Measurements from ENCODE around the gene ALG3.
A peak's percentile ranks its signal among the peaks of the same experiment; 100 is the strongest.

ALG3 gene

GRCh38 chr3:184259878-184260723 lies 11.3 kb upstream of the ALG3 start:
- peak; percentile 64 for DNase-seq (ENCODE audit: low spot score)

DNA sequence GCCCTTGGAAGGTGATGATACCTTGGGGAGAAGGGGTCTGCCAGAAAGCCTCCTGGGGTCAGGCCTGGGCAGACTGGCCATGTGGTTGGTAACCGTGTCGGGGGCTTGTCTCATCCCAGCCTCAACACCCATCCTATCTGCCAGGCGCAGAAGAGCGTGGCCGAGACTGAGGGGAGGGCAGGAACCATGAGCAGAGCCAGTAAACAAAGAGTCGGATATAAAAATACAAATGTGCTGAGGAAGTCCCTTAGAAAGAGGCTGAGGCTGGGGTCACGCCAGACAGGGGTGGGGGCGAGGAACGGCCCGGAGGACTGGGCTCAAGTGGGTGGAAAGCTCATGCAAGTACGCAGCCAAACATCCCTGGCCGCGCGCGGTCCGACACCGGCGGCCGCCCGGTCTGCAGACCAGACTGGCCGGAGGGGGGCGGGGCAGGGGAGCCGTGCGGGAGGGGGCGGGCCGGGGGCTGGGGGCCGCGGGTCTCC lies 10.7 kb upstream of the ALG3 start:
- no peak for DNase-seq (ENCODE audit: low spot score)

DNA sequence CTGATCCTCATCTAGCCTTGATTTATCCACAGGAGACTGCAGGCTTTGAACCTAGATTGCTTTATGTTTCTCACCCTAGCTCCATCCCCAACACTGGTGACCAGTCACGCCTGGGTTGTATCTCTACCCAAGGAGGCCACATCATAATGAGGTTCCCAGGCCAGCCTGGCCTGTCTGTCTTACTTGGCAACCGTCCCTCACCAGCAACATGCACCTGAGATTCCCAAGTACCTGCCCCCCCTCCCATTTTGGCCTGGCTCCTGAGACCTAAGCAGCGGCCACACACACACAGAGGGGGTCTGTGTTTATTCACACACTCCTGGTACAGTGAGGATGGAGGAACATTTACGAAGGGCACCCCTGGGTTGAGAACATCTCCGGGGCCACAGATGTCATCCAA lies 10.2 kb upstream of the ALG3 start:
- DNase-seq (ENCODE audit: low spot score): no peak

DNA sequence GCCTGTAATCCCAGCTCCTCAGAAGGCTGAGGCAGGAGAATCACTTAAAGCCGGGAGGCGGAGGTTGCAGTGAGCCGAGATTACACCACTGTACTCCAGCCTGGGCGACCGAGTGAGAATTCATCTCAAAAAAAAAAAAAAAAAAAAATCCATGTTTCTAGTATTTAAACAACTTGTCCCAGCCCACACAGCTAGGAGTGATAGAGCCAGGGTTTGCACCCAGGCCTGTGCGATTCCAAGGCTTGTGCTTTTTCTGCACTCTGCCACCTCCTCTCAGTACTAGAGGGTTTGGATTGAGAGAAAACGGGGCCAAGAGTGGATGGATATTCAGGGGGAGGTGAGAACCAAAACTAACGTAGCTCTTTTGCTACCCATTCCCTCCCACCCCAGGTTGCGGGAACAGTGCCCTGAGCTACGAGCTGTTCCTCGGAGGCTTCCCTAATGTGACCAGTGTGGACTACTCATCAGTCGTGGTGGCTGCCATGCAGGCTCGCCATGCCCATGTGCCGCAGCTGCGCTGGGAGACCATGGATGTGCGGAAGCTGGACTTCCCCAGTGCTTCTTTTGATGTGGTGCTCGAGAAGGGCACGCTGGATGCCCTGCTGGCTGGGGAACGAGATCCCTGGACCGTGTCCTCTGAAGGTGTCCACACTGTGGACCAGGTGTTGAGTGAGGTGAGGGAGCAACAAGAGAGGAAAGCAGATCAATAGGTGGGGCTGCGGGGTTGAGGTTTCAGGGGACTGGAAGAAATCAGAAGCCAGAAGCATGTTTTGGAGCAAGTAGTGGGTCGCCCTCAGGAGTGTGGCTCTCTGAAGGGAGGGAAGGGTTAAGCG lies 8.5 kb upstream of the ALG3 start:
- no peak for DNase-seq (ENCODE audit: low spot score)

DNA sequence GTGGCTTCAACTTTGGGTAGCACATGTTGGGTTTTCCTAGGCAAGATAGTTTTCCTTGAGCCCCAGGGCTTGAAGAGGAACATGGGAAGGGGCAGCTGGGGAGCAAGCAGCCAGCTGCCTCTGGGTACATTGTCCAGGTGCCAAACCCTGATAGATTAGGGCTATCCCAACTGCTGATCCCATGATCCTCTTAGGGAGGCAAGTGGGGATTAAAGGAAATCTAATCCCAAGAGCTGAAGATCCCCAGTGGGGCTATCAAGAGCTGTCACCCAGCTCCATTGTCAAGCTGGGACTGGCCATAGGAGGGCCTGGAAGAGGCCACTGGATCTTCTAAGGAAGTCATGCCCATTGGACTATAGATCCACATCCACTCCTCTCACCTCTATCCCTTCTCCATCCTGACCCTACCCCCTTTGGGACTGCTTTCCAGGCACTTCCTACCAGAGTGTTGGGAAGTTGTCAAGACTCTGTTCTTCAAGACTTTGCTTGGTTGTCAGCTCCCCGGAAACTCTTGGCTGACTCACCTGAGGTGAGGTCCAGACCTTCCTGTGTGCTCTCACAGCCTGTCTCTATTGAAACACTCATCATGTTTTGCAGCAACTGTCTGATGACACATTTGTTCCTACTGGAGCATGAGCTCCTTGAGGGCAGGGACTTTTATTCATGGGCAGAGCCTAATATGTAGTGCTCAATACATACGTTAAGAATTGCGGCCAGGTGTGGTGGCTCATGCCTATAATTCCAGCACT lies 6.7 kb upstream of the ALG3 start:
- no peak for DNase-seq (ENCODE audit: low spot score)

GRCh38 chr3:184250167-184250828 lies 1.5 kb upstream of the ALG3 start:
- DNase-seq (ENCODE audit: low spot score): peak; percentile 91

DNA sequence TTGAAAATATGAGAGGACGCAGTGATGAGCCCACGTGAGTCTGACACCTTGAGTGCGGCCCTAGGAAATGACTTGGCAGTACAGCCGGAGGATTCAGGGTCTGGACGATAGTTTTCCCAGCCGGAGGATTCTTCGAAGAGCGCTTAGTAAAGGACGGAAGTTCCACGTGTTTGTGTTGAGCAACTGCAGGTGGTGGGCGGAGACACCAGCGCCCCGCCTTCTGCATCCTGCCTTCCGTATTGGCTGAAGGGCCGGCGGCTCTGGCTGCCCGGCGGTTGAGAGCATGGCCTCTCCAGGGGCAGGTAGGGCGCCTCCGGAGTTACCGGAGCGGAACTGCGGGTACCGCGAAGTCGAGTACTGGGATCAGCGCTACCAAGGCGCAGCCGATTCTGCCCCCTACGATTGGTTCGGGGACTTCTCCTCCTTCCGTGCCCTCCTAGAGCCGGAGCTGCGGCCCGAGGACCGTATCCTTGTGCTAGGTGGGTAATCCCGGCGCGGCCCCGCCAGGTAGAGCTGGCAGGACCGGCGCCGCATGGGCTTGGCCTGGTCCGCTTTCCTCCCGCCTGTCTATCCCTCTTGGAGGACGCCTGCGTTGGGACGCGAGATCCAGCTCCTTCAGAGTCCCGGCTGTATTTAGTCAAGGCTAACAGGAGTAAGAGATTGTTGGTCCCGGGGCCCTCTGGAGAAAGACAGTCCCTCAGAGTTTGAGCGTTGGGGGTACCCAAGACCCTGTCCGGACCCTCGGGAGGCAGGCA lies 827 bp upstream of the ALG3 start, which contains the start of gene EEF1AKMT4:
Gene EEF1AKMT4 (plus strand): TSS at position 261 of the 755 bp plus-strand sequence. CDS start 23 bp downstream, at position 284.
- peak; percentile 93 for DNase-seq (ENCODE audit: low spot score)

DNA sequence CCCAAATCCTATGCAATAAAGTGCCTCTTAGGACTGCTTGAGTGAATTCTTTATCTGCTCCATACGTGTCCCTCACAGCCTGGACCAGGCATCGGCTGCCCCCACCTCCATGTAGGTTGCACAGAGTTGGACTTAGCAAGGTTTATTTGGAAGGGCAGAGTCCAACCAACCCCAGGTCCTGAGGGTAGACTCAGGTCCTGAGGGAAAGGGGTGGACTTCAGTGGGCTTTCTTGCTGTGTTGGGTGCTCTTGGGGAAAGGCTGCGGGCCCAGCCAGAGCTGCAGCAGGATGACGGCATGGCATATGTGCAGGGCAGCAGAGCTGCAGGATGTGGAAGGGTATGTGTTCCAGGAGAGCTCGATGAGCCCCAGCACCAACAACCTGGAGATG lies 6.5 kb downstream of the ALG3 start:
- DNase-seq (ENCODE audit: low spot score): no peak

DNA sequence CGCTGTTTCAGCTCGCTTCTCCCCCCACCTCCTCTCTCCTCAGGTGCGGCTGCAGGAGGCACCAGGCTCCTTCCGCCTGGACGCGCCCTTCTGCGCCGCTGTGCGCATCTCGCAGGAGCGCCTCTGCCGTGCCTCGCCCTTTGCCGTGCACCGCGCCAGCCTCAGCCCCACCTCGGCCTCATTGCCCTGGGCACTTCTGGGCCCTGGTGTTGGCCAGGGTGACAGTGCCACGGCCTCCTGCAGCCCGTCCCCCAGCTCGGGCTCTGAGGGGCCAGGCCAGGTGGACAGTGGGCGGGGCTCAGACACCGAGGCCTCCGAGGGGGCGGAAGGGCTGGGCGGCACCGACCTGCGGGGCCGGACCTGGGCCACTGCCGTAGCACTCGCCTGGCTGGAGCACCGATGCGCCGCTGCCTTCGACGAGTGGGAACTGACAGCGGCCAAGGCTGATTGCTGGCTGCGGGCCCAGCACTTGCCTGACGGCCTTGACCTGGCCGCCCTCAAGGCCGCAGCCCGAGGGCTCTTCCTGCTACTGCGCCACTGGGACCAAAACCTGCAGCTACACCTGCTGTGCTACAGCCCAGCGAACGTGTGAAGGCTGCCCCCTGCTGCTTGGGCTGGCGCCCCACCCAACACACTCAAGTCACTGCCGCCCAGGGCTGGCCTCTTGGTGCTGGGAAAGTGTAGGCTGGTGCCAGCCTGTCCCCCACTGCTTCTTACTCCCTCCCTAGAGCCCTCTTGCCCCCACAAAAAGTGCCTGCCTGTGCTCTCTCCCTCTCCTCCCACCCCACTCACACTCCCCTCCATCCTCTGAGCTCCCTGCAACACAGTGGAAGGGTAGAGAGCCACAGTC lies 7.1 kb downstream of the ALG3 start:
- no peak for DNase-seq (ENCODE audit: low spot score)

DNA sequence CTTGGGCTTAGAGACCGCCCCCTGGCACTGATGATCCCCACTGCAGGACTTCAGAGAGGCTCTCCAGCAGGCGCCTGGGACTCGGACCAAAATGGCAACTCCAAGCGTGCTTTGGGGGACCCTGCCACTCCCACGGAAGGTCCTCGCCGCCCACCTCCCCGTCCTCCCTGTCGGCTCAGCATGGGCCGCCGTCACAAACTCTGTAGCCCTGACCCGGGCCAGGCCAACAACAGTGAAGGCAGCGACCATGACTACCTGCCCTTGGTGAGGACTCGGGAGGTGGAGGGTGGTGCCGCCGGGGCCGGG lies 7.7 kb downstream of the ALG3 start:
- DNase-seq (ENCODE audit: low spot score): no peak

GRCh38 chr3:184240384-184241140 lies 8.2 kb downstream of the ALG3 start:
- no peak for DNase-seq (ENCODE audit: low spot score)

GRCh38 chr3:184239708-184240107 lies 9.1 kb downstream of the ALG3 start:
- no peak for DNase-seq (ENCODE audit: low spot score)

DNA sequence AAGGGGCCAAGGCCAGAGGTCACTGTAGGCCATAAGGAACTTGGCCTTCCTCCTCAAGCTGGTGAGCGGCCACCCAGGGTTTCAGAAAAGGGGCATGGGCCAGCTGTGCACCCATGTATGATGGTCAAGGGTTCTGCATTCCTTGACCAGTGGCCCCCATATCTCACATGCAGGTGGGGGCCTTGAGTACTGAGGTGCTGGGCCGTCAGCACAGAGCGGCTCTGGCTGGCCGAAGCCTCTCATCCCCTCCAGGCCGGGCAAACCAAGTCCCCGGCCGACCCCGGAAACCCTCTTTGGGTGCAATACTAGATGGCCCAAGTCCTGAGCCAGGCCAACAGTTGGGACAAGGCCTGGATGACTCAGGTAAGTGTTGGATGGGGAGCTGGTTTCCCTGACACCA lies 9.5 kb downstream of the ALG3 start:
- no peak for DNase-seq (ENCODE audit: low spot score)

GRCh38 chr3:184238246-184238818 lies 10.4 kb downstream of the ALG3 start:
- no peak for DNase-seq (ENCODE audit: low spot score)

DNA sequence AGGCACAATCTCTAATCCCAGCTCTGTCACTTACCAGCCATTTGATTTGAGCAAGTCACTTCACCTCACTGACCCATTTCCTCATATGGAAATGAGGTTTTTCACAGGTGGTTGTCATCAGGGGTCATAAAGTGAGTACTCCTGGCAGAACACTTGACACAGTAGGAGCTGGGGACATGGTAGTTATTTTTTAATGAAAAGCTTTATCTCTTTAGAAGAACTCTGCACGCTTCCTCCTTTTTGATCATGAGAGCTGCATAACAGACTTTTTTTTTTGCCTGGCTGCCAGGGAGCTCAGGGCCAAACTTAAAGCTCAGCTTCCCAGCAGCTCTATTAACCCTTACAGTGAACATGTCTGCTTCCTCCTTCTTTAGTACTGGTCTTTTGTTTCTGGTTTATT lies 11.0 kb downstream of the ALG3 start:
- DNase-seq (ENCODE audit: low spot score): no peak

DNA sequence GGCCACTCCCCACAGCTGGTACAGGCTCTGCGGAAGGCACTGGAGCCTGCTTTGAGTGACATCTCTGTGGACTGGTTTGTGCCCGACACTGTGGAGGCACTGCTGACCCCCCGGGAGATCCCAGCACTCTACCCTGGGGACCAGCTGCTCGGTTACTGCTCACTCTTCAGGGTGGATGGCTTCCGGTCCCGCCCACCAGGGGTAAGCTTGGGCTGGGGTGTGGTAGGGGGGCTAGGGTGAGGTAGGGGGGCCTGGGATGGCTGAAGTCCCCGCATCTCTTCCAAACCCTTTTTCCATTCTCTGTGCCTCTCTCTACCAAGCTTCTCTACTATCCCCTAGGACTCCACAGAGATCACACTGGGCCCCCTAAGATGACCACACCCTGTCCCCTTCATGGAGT lies 11.6 kb downstream of the ALG3 start:
- no peak for DNase-seq (ENCODE audit: low spot score)

GRCh38 chr3:184236636-184237035 lies 12.1 kb downstream of the ALG3 start:
- DNase-seq (ENCODE audit: low spot score): no peak

- DNase-seq (ENCODE audit: low spot score): no peak
Measured at GRCh38 chr3:184236033-184236410, 12.7 kb downstream of the ALG3 start.

- no peak for DNase-seq (ENCODE audit: low spot score)
Measured at GRCh38 chr3:184235381-184236032, 13.3 kb downstream of the ALG3 start.
